Prostate gland (tissue), 2 donors: ENCODE data around the gene EIF4A3. TPM values are rescaled to one million over a fixed set of nuclear protein-coding genes. Genes with fewer than 3 reads are reported as not detected.
"Not testable (repeated sequence)": the region's sequence is repeated elsewhere in the genome, so short reads cannot be mapped to it uniquely, and the experiment has no call there.

Source experiments
- DNase-seq: peaks from one replicate; pipeline ENCODE4 v3.0.0-alpha.2; 2019; ENCODE audit warnings: low spot score
- H3K27ac ChIP-seq, 2 donors: fragments of 200-600 bp; sonication (generic); 2 replicates each; pipeline ENCODE4 v1.5.1; 2017 to 2019
- H3K27me3 ChIP-seq: fragments of 200-600 bp; sonication (generic); replicated peaks from 2 replicates; pipeline ENCODE4 v1.5.1; 2019; ENCODE audit not compliant: insufficient read depth
- H3K36me3 ChIP-seq, 2 donors: fragments of 200-600 bp; sonication (generic); 1 replicate in 1 of 2; 2 replicates in 1 of 2; pipeline versions ENCODE4 v1.5.1 to v1.8.1; 2017 to 2019
- H3K4me1 ChIP-seq: fragments of 200-600 bp; sonication (generic); replicated peaks from 2 replicates; pipeline ENCODE4 v1.5.1; 2019
- H3K4me3 ChIP-seq, 2 donors: fragments of 200-600 bp; sonication (generic); 2 replicates each; pipeline ENCODE4 v1.5.1; 2017 to 2019
- H3K9me3 ChIP-seq: fragments of 200-600 bp; sonication (generic); 2 replicates; pipeline ENCODE4 v1.5.1; 2017
- CTCF ChIP-seq, 4 experiments: fragments of 200-600 bp in 2 of 4; fragments of 450-650 bp in 2 of 4; sonication (generic) in 2 of 4; IDR thresholded peaks; 1 replicate in 3 of 4; 2 replicates in 1 of 4; pipeline ENCODE4 v1.5.1; 2016 to 2019; ENCODE audit warnings: antibody characterized with exemption in 4 of 4, mild to moderate bottlenecking in 2 of 4, moderate library complexity in 2 of 4
- POLR2A ChIP-seq: fragments of 450-650 bp; IDR thresholded peaks from one replicate; pipeline ENCODE4 v1.6.1; 2016; ENCODE audit warnings: antibody characterized with exemption, mild to moderate bottlenecking
- POLR2AphosphoS5 ChIP-seq: sonication (generic); formaldehyde crosslinking; IDR thresholded peaks from one replicate; pipeline ENCODE4 v1.6.1; 2017; ENCODE audit warnings: antibody characterized with exemption
- WGBS: methylation state at CpG from one replicate; pipeline ENCODE4 v1.1.5; 2018; 5-methylcytosine and 5-hydroxymethylcytosine counted together
- intact Hi-C: fragments of 100-400 bp; cut with DNase I; formaldehyde crosslinking; loops from one replicate; pipeline ENCODE4 v1.14.2; 2022
- total RNA-seq, 2 donors: library from RNA; depleted of rRNA; stranded (reverse); fragments of >200 nt; gene quantifications; one replicate each; pipeline ENCODE4 v1.1.0, GENCODE V29; 2016

Gene EIF4A3
- total RNA-seq, 2 donors from 2014 or later: 69.7 to 72.9 TPM

- intact Hi-C loops: no loop called here
Measured at GRCh38 chr17:80095844-80096475, 51.0 kb downstream of the EIF4A3 start.

GRCh38 chr17:80095038-80095843 lies 51.7 kb downstream of the EIF4A3 start:
- TF ChIP-seq CTCF (IDR thresholded peaks at IDR 0.05) (no peak), POLR2A (no peak), POLR2AphosphoS5 (no peak)
- intact Hi-C loops: no loop called here
- no peaks in the 10 kb centered on the region for H3K4me1 ChIP-seq
- no peak overlapping the region for H3K4me3 ChIP-seq
- H3K36me3 ChIP-seq: no peaks in the 10 kb centered on the region
- no peaks in the 10 kb centered on the region for H3K9me3 ChIP-seq
- no peak overlapping the region for H3K27ac ChIP-seq
- 79% methylated on average over 35 of the region's 37 CpGs for WGBS
- DNase-seq: no peak
- no peaks in the 10 kb centered on the region for H3K27me3 ChIP-seq

More at GRCh38 chr17:80095844-80096475, 51.0 kb downstream of the EIF4A3 start:
- no peaks in the 10 kb centered on the region for H3K4me1 ChIP-seq
- no peaks in the 10 kb centered on the region for H3K27me3 ChIP-seq
- no peak overlapping the region for H3K27ac ChIP-seq
- no peaks in the 10 kb centered on the region for H3K36me3 ChIP-seq
- H3K9me3 ChIP-seq: no peaks in the 10 kb centered on the region
- TF ChIP-seq POLR2AphosphoS5 (no peak), POLR2A (no peak), CTCF (IDR thresholded peaks at IDR 0.05) (no peak)
- DNase-seq: no peak
- H3K4me3 ChIP-seq: no peak overlapping the region
- 92% methylated on average over 14 of the region's 16 CpGs for WGBS

GRCh38 chr17:80092959-80093358 lies 54.0 kb downstream of the EIF4A3 start:
- intact Hi-C loops: no loop called here
- no peak for DNase-seq
- WGBS: 71% methylated on average over 8 of the region's 8 CpGs
- H3K9me3 ChIP-seq: no peaks in the 10 kb centered on the region
- no peaks in the 10 kb centered on the region for H3K36me3 ChIP-seq
- no peaks in the 10 kb centered on the region for H3K27me3 ChIP-seq
- H3K27ac ChIP-seq: no peak overlapping the region
- no peaks in the 10 kb centered on the region for H3K4me1 ChIP-seq
- no peak for TF ChIP-seq CTCF (IDR thresholded peaks at IDR 0.05)
- H3K4me3 ChIP-seq: no peak overlapping the region

- Histone ChIP-seq H3K36me3 (no peaks in the 10 kb centered on the region), H3K27me3 (no peaks in the 10 kb centered on the region), H3K4me3 (no peak overlapping the region), H3K4me1 (no peaks in the 10 kb centered on the region), H3K27ac (no peak overlapping the region), H3K9me3 (no peaks in the 10 kb centered on the region)
- 93% methylated on average over 4 of the region's 4 CpGs for WGBS
- DNase-seq: no peak
- TF ChIP-seq CTCF (IDR thresholded peaks at IDR 0.05) (no peak), POLR2AphosphoS5 (no peak), POLR2A (no peak)
- intact Hi-C loops: no loop called here
Measured at GRCh38 chr17:80091376-80091775, 55.6 kb downstream of the EIF4A3 start.

GRCh38 chr17:80090164-80090563 lies 56.8 kb downstream of the EIF4A3 start:
- H3K27ac ChIP-seq, H3K4me1 ChIP-seq, H3K4me3 ChIP-seq, intact Hi-C loops, H3K36me3 ChIP-seq, H3K27me3 ChIP-seq, H3K9me3 ChIP-seq, DNase-seq: not testable (repeated sequence)
- 94% methylated on average over 44 of the region's 44 CpGs for WGBS
